Activated CD8-positive, alpha-beta T cell treated with anti-CD3 and anti-CD28 coated beads for 36 hours (primary cell): Measurements from ENCODE around the gene PMF1. TPM values are rescaled to one million over a fixed set of nuclear protein-coding genes. Genes with fewer than 3 reads are reported as not detected.
A peak's percentile ranks its signal among the peaks of the same experiment; 100 is the strongest.

Experiments
- ATAC-seq: fragments of 200-7000 bp; cut with Tn5 transposase; one replicate; pipeline ENCODE4 v1.10.0; 2021; ENCODE audit warnings: mild to moderate bottlenecking, moderate library complexity
- CTCF ChIA-PET: fragments of 350-600 bp; sonication (Branson Sonifier 250); formaldehyde crosslinking; loops from one replicate; lab custom pipeline; 2021; ENCODE audit warnings: antibody characterized with exemption; lab: Charles Lee
- POLR2A ChIA-PET: fragments of 350-600 bp; sonication (Branson Sonifier 250); formaldehyde crosslinking; loops from one replicate; lab custom pipeline; 2021; ENCODE audit warnings: antibody characterized with exemption; lab: Charles Lee
- DNase-seq: peaks from one replicate; pipeline ENCODE4 v3.0.0-alpha.2; 2020
- H3K27ac Mint-ChIP-seq: one replicate; pipeline ENCODE4 v1.8.0; 2021; ENCODE audit warnings: mild to moderate bottlenecking, mixed read lengths
- H3K27me3 Mint-ChIP-seq: one replicate; pipeline ENCODE4 v1.8.0; 2021; ENCODE audit warnings: mixed read lengths
- H3K36me3 Mint-ChIP-seq: one replicate; pipeline ENCODE4 v1.8.0; 2021; ENCODE audit warnings: low read depth, mixed read lengths
- H3K4me1 Mint-ChIP-seq: one replicate; pipeline ENCODE4 v1.8.0; 2021; ENCODE audit warnings: low read depth, mixed read lengths
- H3K4me3 Mint-ChIP-seq: one replicate; pipeline ENCODE4 v1.8.0; 2021; ENCODE audit warnings: mild to moderate bottlenecking, moderate library complexity, mixed read lengths
- H3K9me3 Mint-ChIP-seq: one replicate; pipeline ENCODE4 v1.8.0; 2021; ENCODE audit warnings: mixed read lengths
- intact Hi-C: fragments of 100-400 bp; cut with micrococcal nuclease; formaldehyde crosslinking; loops from one replicate; pipeline ENCODE4 v1.10.0; 2022
- total RNA-seq, 2 experiments: library from RNA; stranded (reverse); gene quantifications; one replicate each; pipeline ENCODE4 v1.2.3, GENCODE V29; 2021
- TF ChIP-seq, protein P1 (sequence below): fragments of 200-600 bp; IDR thresholded peaks from one replicate; pipeline ENCODE4 v1.8.0; 2022; ENCODE audit warnings: antibody characterized with exemption, mild to moderate bottlenecking

The PMF1 gene
- total RNA-seq, 2 experiments from 2014 or later, result 89.4 to 93.7 TPM

DNA sequence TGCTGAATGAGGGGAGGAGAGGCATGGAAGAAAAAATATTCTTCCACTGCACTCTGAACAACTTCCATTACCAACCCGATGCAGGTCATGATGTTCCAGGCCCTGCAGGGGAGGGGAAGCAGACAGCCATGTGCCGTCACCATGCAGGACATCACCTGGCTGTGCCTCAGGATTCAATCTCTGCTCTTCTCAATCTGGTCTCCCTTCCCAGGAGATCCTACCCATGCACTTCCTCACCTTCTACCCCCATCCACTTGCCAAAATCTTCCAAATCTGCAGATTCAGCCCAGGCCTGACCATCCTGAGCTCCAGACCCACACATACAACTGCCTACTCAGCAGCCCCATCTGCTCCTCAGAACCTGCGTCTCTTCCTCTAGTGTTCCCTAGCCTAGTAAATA, 40.8 kb downstream of the PMF1 start:
- CTCF ChIA-PET, result interaction anchor here (1.6 kb wide), 1 partner anchor 112 kb away, joined by 3 read pairs; no protein-coding TSS in a partner anchor

DNA sequence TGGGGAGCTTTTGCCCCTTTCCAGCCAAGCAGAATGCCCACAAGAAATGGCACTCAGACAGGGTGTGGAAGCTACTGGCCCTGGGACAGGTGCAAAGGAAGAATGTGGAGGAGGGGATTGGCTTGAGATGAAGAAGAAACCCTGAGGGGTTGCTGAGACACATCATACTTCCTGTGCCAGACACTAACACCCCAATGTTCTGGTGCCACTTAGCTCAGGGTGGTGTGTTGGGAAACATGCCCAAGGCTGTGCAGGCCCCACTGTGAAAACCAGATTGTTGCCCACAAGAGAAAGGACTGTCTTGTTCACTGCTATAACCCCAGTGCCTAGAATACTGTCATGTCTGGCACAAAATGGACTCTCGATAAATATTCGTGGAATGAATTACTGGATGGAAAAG, 44.9 kb downstream of the PMF1 start:
- Mint-ChIP-seq H3K9me3 (no peaks in the 10 kb centered on the region), H3K36me3 (peaks cover 52% of the 10 kb centered on the region), H3K27ac (peak overlapping the region; percentile 61), H3K27me3 (no peaks in the 10 kb centered on the region), H3K4me3 (no peak overlapping the region), H3K4me1 (peaks cover 1% of the 10 kb centered on the region)
- intact Hi-C loops, result no loop called here
- no peak for ATAC-seq
- TF ChIP-seq, protein P1, sequence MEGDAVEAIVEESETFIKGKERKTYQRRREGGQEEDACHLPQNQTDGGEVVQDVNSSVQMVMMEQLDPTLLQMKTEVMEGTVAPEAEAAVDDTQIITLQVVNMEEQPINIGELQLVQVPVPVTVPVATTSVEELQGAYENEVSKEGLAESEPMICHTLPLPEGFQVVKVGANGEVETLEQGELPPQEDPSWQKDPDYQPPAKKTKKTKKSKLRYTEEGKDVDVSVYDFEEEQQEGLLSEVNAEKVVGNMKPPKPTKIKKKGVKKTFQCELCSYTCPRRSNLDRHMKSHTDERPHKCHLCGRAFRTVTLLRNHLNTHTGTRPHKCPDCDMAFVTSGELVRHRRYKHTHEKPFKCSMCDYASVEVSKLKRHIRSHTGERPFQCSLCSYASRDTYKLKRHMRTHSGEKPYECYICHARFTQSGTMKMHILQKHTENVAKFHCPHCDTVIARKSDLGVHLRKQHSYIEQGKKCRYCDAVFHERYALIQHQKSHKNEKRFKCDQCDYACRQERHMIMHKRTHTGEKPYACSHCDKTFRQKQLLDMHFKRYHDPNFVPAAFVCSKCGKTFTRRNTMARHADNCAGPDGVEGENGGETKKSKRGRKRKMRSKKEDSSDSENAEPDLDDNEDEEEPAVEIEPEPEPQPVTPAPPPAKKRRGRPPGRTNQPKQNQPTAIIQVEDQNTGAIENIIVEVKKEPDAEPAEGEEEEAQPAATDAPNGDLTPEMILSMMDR, result no peak
- ChIA-PET CTCF (interaction anchor here (0.7 to 1.6 kb wide), 3 partner anchors 25 to 116 kb away, joined by 3 to 4 read pairs (median 4); partner anchors contain the start of gene SMG5), POLR2A (interaction anchor here (0.8 kb wide), 1 partner anchor 14 kb away, joined by 3 read pairs; no protein-coding TSS in a partner anchor)
- no peak for DNase-seq

More for the DNA sequence above, 40.8 kb downstream of the PMF1 start:
- POLR2A ChIA-PET, result interaction anchor here (0.7 to 1.5 kb wide), 4 partner anchors 8 to 30 kb away, joined by 3 to 5 read pairs (median 4); no protein-coding TSS in a partner anchor
- DNase-seq, result no peak
- Mint-ChIP-seq H3K9me3 (no peaks in the 10 kb centered on the region), H3K27ac (peak overlapping the region; percentile 2), H3K4me3 (no peak overlapping the region), H3K4me1 (peaks cover 1% of the 10 kb centered on the region), H3K27me3 (no peaks in the 10 kb centered on the region), H3K36me3 (peaks cover 36% of the 10 kb centered on the region)
- intact Hi-C loops, result no loop called here
- no peak for ATAC-seq
- TF ChIP-seq, protein P1, result no peak

DNA sequence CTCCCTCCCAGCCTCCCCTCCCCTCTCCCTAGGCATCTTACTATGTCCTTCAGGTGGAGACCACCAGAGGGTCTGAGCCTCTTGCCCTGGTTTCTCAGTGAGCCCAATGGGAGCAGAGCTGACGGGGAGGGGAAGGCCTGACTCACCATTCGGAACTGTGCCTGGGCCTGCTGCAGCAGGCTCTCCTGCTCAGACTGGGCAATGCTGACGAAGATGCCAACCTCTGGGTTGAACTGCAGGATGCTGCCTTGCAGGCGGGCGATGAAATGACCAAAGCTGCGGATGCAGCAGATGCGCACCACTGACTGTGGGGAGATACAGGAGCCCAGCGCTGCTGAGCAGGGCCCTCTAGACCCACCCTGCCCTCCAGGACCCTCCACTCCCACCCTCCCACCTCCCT, 46.1 kb downstream of the PMF1 start:
- no peak overlapping the region for H3K27ac Mint-ChIP-seq
- ATAC-seq (no peak), DNase-seq (no peak)
- intact Hi-C loops, result no loop called here
- TF ChIP-seq, protein P1, result no peak
- peaks cover 59% of the 10 kb centered on the region for H3K36me3 Mint-ChIP-seq
- H3K27me3 Mint-ChIP-seq, result no peaks in the 10 kb centered on the region
- no peak overlapping the region for H3K4me3 Mint-ChIP-seq
- ChIA-PET CTCF (interaction anchor here (1.7 kb wide), 1 partner anchor 61 kb away, joined by 5 read pairs; no protein-coding TSS in a partner anchor), POLR2A (interaction anchor here (1.0 to 1.5 kb wide), 3 partner anchors 13 to 49 kb away, joined by 3 to 4 read pairs (median 3); partner anchors contain the start of gene SMG5)
- H3K9me3 Mint-ChIP-seq, result no peaks in the 10 kb centered on the region
- peaks cover 3% of the 10 kb centered on the region for H3K4me1 Mint-ChIP-seq

DNA sequence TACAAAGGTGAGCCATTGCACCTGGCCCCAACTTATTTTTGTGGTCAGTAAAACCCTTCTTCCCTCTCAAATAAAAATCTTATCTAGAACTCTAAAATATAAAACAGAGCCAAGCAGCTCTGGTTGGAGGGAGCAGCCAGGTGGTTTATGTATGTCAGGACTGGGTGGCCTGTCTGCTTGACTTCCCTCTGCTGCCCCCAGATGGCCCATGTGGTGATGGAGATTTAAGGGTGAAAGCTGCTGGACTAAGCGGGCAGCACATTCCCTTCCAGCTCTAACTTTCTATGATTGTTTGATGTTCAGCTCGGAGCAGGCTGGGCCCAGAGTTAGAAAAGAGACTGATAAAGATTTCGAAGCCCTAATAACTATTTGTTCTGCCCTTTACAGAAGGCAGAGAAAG, 47.0 kb downstream of the PMF1 start:
- TF ChIP-seq, protein P1, result no peak
- intact Hi-C loops, result no loop called here
- Mint-ChIP-seq H3K4me1 (peaks cover 5% of the 10 kb centered on the region), H3K27me3 (no peaks in the 10 kb centered on the region), H3K4me3 (no peak overlapping the region), H3K9me3 (no peaks in the 10 kb centered on the region), H3K36me3 (peaks cover 60% of the 10 kb centered on the region), H3K27ac (peak overlapping the region; percentile 67)
- ChIA-PET POLR2A (interaction anchor here (0.6 to 1.5 kb wide), 5 partner anchors 9 to 48 kb away, joined by 3 to 4 read pairs (median 3); partner anchors contain the start of gene SMG5), CTCF (interaction anchor here (0.6 to 1.7 kb wide), 7 partner anchors 12 to 113 kb away, joined by 3 to 5 read pairs (median 4); no protein-coding TSS in a partner anchor)
- DNase-seq (peak; percentile 31), ATAC-seq (no peak)

DNA sequence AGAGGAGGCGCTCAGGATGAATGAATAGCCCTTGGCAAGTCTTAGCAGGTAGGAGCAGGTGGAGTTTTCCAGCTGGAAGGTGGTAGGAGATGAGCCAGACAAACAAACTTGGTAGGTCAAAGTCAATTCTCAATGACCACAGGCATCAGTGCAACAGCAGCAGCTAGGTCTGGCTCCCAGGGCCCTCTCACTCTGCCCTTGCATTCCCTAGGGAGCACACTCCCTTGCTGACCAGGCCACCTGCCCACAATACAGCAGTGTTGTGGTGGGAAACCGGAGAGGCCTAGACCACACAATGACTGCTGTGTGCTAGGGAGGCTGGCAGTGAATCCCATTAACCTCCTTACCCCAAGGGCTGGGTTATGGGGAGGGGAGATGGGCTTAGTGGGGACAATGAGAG, 48.1 kb downstream of the PMF1 start:
- CTCF ChIA-PET, result interaction anchor here (1.2 kb wide), 1 partner anchor 20 kb away, joined by 3 read pairs; no protein-coding TSS in a partner anchor
- POLR2A ChIA-PET, result interaction anchor here (0.6 to 1.7 kb wide), 2 partner anchors 8 to 22 kb away, joined by 3 to 6 read pairs; partner anchors contain the start of gene SMG5
- Mint-ChIP-seq H3K36me3 (peaks cover 68% of the 10 kb centered on the region), H3K4me3 (no peak overlapping the region), H3K9me3 (no peaks in the 10 kb centered on the region), H3K27ac (no peak overlapping the region), H3K4me1 (peaks cover 5% of the 10 kb centered on the region), H3K27me3 (no peaks in the 10 kb centered on the region)
- TF ChIP-seq, protein P1, result no peak
- DNase-seq (no peak), ATAC-seq (no peak)
- intact Hi-C loops, result no loop called here
